GM10847 (cell line): ENCODE results near the gene GALNT8.

Experiments used
- POLR2A ChIP-seq: IDR thresholded peaks from 2 replicates; pipeline ENCODE4 v1.6.1; 2011; ENCODE audit not compliant: insufficient read length; ENCODE audit errors: extremely low read depth

The GALNT8 gene

GRCh38 chr12:4734625-4735340 is 14.6 kb downstream of the GALNT8 start:
- TF ChIP-seq POLR2A = no peak

- no peak for TF ChIP-seq POLR2A
Observed at GRCh38 chr12:4736091-4736490, 15.9 kb downstream of the GALNT8 start.

- no peak for TF ChIP-seq POLR2A
Observed at GRCh38 chr12:4738541-4738940, 18.3 kb downstream of the GALNT8 start.

DNA sequence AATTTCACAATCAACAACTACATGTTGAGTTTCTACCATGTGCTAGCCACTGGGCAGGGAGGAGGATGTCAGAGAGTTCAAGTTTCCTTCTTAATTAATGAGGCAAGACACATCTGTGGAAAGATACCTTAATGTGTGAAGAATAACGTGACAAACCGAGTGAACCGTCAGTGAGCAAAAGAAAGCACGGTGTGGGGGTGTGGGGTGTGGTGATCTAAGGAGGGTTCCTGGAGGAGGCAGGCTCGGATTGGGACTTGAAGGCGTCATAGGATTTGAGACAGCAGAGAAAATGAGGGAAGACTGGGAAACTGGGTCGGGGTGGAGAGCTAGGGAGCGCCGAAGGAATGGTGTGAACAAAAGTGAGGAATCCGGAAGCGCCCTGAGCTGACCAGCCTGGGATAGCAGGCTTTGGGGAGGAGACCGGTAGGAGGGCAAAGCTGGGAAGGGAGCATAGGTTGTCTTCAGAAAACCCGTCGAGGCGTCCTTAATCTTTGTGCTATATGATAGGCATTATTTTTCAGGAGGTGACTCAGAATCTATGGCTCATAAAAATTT is 22.3 kb downstream of the GALNT8 start:
- TF ChIP-seq POLR2A = no peak

DNA sequence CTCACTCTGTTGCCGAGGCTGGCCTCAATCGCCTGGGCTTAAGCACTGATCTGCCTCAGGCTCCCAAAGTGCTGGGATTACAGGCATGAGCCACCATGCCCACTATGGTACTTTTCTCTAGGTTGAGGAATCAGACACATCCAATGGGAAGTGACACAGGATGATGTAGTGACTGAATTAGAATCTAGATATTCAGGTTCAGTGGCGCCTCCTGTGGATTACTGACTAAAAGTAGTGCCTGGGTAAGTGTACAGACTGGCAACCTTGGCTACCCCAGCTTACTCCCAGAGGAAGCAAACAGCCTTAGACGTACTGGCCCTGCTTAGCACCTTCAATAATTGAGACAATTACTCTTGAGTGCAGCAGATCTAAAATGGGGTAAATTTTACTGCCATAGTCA is 22.8 kb downstream of the GALNT8 start:
- TF ChIP-seq POLR2A = no peak

DNA sequence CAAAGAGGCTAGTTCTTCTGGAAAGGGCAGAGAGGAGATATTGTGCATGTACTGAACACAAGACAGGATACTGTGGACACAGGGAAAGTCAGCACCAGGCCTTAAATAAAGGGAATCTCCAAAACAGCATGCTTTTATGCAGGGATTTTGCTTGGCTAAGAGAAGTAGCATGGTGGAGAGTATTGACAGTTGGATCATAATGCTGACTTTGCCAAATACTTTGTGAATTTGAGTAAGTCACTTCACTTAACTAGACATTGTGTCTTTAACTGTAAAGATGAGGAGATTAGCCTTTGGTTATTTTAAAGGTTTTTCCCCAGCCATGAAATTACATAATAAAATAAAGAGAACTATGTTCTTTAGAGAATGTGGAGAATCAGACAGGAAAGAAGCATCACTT is 24.5 kb downstream of the GALNT8 start:
- TF ChIP-seq POLR2A = no peak

DNA sequence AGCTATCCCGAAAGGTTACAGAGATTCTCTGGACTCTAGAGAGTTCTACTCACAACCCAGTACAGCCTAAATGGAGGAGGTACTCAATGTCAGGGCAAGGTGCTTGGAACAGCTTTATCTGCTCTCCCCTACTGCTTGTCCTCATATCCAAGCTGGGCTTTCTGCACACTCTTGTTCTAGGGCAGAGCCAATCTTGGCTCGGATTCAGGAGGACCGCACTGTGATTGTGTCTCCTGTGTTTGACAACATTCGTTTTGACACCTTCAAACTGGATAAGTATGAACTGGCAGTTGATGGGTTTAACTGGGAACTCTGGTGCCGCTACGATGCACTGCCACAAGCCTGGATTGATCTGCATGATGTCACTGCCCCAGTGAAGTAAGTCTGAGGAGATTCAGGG is 25.0 kb downstream of the GALNT8 start:
- TF ChIP-seq POLR2A = no peak

GRCh38 chr12:4762773-4763172 is 42.6 kb downstream of the GALNT8 start:
- no peak for TF ChIP-seq POLR2A

DNA sequence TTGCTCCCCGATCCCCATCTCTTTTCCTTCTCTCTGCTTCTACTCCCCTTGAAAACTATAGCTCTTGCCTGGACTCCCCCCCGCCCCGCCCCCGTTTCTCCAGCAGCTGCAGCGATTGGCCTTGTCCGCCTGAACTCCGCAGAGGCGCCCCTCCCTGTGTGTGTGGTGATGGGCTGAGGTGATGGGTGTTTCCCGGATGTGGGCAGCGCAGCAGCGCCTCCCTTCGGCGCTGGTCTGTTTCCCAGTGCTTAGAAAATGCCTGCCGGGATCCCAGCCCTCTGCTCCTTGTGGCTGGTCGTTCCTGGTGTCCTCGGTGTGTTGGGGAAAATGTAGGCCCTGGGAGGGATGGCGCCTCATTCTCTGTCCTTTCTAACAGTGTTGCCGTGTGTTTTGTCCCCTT is 43.3 kb downstream of the GALNT8 start:
- TF ChIP-seq POLR2A = no peak

- no peak for TF ChIP-seq POLR2A
Observed at GRCh38 chr12:4766445-4766844, 46.2 kb downstream of the GALNT8 start.

DNA sequence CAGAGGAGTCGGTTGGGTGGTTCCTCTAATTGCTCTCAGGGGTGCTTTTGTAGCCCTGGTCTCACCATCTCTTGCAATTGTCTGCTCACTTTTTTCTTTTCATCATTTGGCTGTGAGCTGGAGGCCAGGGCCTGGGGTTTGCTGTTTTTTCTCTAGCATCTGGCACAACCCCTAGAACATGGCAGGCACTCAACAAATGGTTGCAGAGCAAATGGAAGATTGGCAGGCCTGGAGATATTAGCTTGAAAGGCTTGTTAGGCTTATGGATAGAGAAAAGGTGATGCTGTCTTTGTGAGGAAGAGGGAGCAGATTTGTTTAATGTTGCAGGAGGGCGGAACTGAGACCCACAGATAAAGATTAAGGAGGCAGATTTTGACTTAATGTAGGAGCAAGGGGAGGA is 47.0 kb downstream of the GALNT8 start:
- TF ChIP-seq POLR2A = no peak

DNA sequence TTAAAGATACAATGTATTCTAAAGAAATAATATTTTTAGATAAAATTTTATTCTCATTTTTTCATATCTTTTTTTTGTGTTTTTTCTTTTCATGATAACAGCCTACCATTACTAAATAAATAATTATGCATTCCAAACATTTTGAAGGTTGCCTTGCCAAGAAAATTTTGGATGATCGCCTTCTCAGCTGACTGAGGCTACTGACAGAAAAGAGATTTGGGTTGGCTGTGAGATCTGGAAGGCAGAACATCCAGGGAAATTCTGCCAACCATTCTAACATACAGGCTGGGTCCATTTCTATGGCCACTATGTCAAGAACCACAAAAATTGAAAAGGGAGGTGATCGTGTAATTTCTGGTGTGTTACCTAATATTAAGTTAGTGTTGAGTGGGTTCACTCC is 48.1 kb downstream of the GALNT8 start:
- no peak for TF ChIP-seq POLR2A

GRCh38 chr12:4769073-4769472 is 48.9 kb downstream of the GALNT8 start:
- no peak for TF ChIP-seq POLR2A

DNA sequence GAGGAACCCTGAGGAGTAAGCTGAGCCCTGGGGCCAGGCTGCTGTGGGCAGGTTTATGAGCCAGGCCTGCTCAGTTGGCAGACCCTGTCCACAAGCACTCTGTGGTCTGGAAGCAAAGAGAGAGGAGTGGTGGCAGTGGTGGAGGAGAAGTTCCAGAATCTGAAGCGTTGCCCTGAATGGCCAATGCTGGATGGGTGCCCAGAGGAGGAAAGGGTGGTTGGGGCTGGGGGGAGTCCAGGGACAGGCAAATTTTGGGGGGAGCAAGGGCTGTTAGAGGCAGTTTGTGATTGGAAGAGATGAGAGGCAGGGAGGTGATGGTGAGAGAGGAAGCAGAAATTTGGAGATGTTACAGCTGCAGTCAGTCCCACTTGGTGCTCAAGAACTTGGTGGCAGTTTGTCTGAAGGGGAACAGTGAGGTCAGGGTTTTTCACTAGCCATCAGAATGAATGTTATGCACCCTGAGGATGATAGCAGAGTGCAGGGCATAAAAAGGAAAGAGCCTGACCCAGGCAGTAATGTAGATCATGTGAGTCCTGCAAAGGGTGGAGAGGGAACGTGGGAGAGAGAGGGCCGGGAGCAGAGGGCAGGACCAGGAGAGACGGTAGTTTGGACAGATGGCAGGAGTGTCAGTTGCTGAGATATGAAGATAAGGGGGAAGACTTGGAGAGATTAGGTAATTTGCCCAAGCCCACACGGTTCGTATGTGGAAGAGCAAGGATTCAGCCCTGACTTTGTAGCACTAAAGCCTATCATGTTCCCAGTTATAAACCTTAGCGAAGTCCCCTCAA is 51.2 kb downstream of the GALNT8 start:
- TF ChIP-seq POLR2A = no peak

DNA sequence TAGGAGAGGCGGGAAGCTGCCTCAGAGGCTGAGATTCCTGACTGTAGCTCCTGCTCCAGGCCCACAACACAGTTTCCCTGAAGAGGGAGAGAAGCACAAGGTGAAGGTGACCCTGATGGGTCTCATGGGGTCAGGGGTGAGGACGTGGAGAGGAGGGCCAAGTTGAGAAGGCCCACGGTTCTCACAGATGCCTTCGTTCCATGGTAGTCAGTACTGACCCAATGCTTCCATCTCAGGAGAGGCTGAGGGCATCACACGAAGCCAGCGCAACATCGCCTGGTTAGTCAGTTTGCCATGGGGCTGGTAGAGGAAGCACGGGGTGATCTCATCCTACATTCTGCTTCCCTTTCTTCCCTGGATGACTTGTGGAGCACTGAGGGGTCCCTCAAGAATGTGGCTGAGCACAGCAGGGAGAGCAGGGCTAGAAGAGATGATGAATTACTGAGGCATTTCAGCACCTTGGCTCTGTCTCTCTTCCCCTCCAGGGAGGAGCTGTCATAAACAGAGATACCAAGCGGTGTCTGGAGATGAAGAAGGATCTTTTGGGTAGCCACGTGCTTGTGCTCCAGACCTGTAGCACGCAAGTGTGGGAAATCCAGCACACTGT is 51.9 kb downstream of the GALNT8 start:
- TF ChIP-seq POLR2A = no peak

DNA sequence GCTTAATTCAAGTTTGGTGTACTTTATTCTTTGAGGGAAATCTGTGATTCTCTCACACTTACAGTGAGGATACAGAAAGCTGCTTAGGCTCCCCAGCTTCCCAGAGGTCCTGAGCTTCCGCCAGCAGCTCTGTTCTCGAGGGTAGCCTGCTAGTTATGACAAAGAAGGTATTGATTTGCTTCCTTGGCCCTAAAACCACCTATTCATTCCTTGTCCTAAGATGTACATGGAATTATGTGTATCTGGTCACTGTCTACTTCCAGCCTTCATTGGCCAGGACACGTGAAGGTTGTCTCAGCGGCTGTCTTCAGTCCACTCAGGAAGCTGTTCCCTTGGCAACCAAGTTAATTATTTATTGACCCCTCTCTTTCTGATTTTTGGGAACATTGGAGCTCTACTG is 55.7 kb downstream of the GALNT8 start:
- TF ChIP-seq POLR2A = no peak
